Astrocyte of the cerebellum (primary cell): Measurements from ENCODE around the gene GON4L.
"Not testable (repeated sequence)": the region's sequence is repeated elsewhere in the genome, so short reads cannot be mapped to it uniquely, and the experiment has no call there.

ENCODE experiments used
- DNase-seq: peaks from one replicate; pipeline ENCODE4 v3.0.0-alpha.2; 2011; ENCODE audit warnings: low read depth
- H3K4me3 ChIP-seq: 2 replicates; pipeline ENCODE4 v1.5.1; 2011; ENCODE audit warnings: mild to moderate bottlenecking, low read depth, low read length, moderate library complexity
- in situ Hi-C: cut with HindIII; loops from 2 replicates; pipeline ENCODE4 v1.10.0; 2017; ENCODE audit warnings: low sequenced_read_pairs
- TF ChIP-seq, protein P1 (sequence below): IDR thresholded peaks from 2 replicates; pipeline ENCODE4 v1.5.1; 2012; ENCODE audit warnings: low read length, low read depth, moderate library complexity, mild to moderate bottlenecking; ENCODE audit errors: missing control alignments

GON4L gene

DNA sequence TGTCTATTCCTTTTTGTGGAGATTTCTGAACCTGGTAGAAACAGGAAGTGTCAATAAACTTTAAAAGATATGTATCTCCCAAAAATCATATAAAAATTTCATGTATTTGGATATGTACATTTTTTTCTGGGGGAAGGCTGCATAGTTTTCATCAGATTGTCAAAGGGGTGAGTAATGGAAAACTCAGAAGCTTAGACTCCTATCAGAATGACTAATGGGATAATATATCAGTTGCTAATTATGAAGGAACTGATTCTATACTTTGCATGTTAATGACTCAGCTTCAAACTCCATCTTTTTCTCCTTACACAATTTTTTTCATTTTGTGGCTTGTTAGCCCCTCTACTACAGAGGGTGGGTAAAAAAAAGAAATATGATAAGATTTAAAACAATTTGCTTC lies 55.9 kb downstream of the GON4L start:
- in situ Hi-C loops = loop anchor here (5.0 kb wide), 1 partner anchor 46 kb away; no protein-coding TSS in a partner anchor
- H3K4me3 ChIP-seq = no peak overlapping the region
- TF ChIP-seq, protein P1, sequence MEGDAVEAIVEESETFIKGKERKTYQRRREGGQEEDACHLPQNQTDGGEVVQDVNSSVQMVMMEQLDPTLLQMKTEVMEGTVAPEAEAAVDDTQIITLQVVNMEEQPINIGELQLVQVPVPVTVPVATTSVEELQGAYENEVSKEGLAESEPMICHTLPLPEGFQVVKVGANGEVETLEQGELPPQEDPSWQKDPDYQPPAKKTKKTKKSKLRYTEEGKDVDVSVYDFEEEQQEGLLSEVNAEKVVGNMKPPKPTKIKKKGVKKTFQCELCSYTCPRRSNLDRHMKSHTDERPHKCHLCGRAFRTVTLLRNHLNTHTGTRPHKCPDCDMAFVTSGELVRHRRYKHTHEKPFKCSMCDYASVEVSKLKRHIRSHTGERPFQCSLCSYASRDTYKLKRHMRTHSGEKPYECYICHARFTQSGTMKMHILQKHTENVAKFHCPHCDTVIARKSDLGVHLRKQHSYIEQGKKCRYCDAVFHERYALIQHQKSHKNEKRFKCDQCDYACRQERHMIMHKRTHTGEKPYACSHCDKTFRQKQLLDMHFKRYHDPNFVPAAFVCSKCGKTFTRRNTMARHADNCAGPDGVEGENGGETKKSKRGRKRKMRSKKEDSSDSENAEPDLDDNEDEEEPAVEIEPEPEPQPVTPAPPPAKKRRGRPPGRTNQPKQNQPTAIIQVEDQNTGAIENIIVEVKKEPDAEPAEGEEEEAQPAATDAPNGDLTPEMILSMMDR = no peak
- DNase-seq = no peak

- DNase-seq, H3K4me3 ChIP-seq, in situ Hi-C loops: not testable (repeated sequence)
Observed at GRCh38 chr1:155795618-155796017, 61.4 kb downstream of the GON4L start.

DNA sequence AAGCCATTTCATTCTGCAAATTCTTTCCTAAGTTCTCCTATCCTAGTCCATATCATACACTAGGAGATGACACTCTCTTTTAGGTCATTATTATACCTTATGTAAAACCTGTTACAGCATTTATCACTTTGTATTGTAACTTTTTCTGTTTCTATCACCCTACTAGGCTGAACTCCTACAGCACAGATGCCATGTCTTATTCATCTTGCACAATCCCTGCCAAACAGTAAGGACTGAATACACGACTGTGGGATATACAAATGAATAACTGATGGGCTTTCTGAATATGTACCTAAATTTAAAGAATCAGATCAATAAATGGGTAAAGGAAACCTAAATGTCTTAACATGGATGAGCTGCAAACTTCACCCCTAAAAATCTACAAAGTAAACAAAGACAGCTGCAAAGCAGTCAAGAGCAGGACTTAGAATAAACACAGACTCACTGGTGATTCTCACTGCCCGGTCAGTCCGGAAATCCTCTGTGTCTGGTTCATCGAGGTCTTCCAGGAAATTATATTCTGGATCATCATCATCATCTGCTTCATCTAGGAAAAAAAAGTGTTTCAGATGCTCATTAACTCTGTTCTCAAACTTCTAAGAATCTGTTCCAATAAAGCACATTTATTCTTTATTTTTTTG lies 62.3 kb downstream of the GON4L start:
- no peak for DNase-seq
- TF ChIP-seq, protein P1 = no peak
- in situ Hi-C loops = no loop called here

GRCh38 chr1:155793213-155793612 lies 63.8 kb downstream of the GON4L start:
- no peak overlapping the region for H3K4me3 ChIP-seq
- TF ChIP-seq, protein P1 = no peak
- in situ Hi-C loops = no loop called here
- DNase-seq = no peak

More for the DNA sequence above, 62.3 kb downstream of the GON4L start:
- no peak overlapping the region for H3K4me3 ChIP-seq

GRCh38 chr1:155777582-155777981 lies 79.4 kb downstream of the GON4L start:
- TF ChIP-seq, protein P1 = no peak
- in situ Hi-C loops = no loop called here
- DNase-seq = no peak
- H3K4me3 ChIP-seq = no peak overlapping the region

GRCh38 chr1:155776414-155776813 lies 80.6 kb downstream of the GON4L start:
- TF ChIP-seq, protein P1 = no peak
- H3K4me3 ChIP-seq = no peak overlapping the region
- in situ Hi-C loops = no loop called here
- DNase-seq = no peak

DNA sequence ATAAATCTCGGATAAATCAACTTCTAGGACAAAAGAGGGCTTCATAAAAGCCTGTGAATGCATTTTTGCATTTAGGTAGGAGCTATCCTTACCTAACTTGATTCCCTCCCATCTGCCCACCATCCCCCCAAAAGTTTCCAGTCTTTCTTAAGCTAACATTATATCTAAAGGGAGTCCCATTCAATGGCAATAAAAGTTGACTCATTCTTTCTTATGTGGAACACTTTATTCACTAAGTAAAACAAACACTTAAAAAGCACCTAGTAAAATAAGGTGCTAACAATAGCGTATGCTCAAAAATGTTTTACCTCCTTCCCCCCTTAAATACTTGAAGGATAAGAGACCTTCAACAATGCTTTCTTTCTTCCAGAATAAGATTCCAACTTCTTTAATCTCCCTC lies 83.8 kb downstream of the GON4L start:
- TF ChIP-seq, protein P1 = no peak
- in situ Hi-C loops = no loop called here
- H3K4me3 ChIP-seq = no peak overlapping the region
- DNase-seq = no peak
